Calu3 (cell line): Measurements from ENCODE around the gene CCR9. TPM values are rescaled to one million over a fixed set of nuclear protein-coding genes. Genes with fewer than 3 reads are reported as not detected.
"Not testable (repeated sequence)": the region's sequence is repeated elsewhere in the genome, so short reads cannot be mapped to it uniquely, and the experiment has no call there.

ENCODE experiments used
- BruUV-seq: library from RNA; stranded (reverse); fragments of 400-500 nt; replicated peaks from 2 replicates; lab custom pipeline; 2021; lab: Mats Ljungman, UMichigan
- CTCF ChIA-PET: fragments of 300-600 bp; sonication (Branson Sonifier 250); formaldehyde crosslinking; loops from one replicate; lab custom pipeline; 2022; ENCODE audit warnings: antibody characterized with exemption; lab: Charles Lee
- DNase-seq: peaks from one replicate; pipeline ENCODE4 v3.0.0; 2022
- H3K27ac Mint-ChIP-seq: one replicate; pipeline ENCODE4 v1.8.0; 2022; ENCODE audit warnings: mixed read lengths; ENCODE audit not compliant: unreplicated experiment
- H3K27me3 Mint-ChIP-seq: one replicate; pipeline ENCODE4 v1.8.0; 2022; ENCODE audit warnings: mixed read lengths; ENCODE audit not compliant: unreplicated experiment
- H3K36me3 Mint-ChIP-seq: one replicate; pipeline ENCODE4 v1.8.0; 2022; ENCODE audit warnings: mild to moderate bottlenecking, moderate library complexity, mixed read lengths; ENCODE audit not compliant: insufficient read depth, unreplicated experiment
- H3K4me1 Mint-ChIP-seq: one replicate; pipeline ENCODE4 v1.8.0; 2022; ENCODE audit warnings: mild to moderate bottlenecking, low read depth, mixed read lengths; ENCODE audit not compliant: unreplicated experiment
- H3K4me3 Mint-ChIP-seq: one replicate; pipeline ENCODE4 v1.8.0; 2022; ENCODE audit warnings: mild to moderate bottlenecking, low read depth, moderate library complexity, mixed read lengths; ENCODE audit not compliant: unreplicated experiment
- H3K9me3 Mint-ChIP-seq: one replicate; pipeline ENCODE4 v1.8.0; 2022; ENCODE audit warnings: low read depth, mixed read lengths; ENCODE audit not compliant: unreplicated experiment
- CTCF ChIP-seq: fragments of 200-600 bp; IDR thresholded peaks from one replicate; pipeline ENCODE4 v1.8.0; 2022; ENCODE audit warnings: antibody characterized with exemption; ENCODE audit not compliant: unreplicated experiment
- intact Hi-C: fragments of 100-400 bp; cut with micrococcal nuclease; formaldehyde crosslinking; loops from one replicate; pipeline ENCODE4 v1.10.0; 2022; ENCODE audit not compliant: unreplicated experiment
- total RNA-seq: library from RNA; stranded (reverse); gene quantifications from 2 replicates; pipeline ENCODE4 v1.2.3, GENCODE V29; 2022

CCR9 gene
- total RNA-seq, 1 experiment from 2014 or later = not detected

- no TSS peak for BruUV-seq
- no peaks in the 10 kb centered on the region for H3K9me3 Mint-ChIP-seq
- intact Hi-C loops = loop anchor here (5.0 kb wide), 1 partner anchor 234 kb away; no protein-coding TSS in a partner anchor
- peaks cover 8% of the 10 kb centered on the region for H3K4me1 Mint-ChIP-seq
- TF ChIP-seq CTCF = no peak
- CTCF ChIA-PET = no interaction called here
- H3K36me3 Mint-ChIP-seq = peaks cover 22% of the 10 kb centered on the region
- peaks cover 49% of the 10 kb centered on the region for H3K27me3 Mint-ChIP-seq
- DNase-seq = no peak
- no peak overlapping the region for H3K27ac Mint-ChIP-seq
- no peak overlapping the region for H3K4me3 Mint-ChIP-seq
Observed at GRCh38 chr3:45842851-45843625, 43.3 kb upstream of the CCR9 start.

- DNase-seq = no peak
Observed at GRCh38 chr3:45844616-45845015, 41.7 kb upstream of the CCR9 start.

DNA sequence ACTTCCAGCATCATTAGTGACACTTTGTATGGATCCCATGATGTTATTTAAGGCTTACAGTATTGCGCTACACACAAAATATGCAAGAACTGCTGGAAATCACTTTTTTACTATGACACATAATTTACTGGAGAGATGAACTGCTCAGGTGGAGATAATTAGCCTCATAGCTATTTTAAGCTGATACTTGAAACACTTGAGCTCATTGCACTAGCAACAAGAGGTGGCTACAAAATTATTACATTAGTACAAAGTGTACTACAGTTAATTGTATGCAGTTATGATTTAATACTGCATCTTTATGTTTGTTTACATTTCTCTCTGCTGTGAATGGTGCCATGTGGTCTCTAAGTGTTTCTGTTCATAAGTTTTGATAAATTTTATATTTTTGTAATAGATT is 38.0 kb upstream of the CCR9 start:
- no TSS peak for BruUV-seq
- CTCF ChIA-PET = no interaction called here
- peaks cover 86% of the 10 kb centered on the region for H3K27me3 Mint-ChIP-seq
- H3K4me1 Mint-ChIP-seq = no peaks in the 10 kb centered on the region
- no peaks in the 10 kb centered on the region for H3K9me3 Mint-ChIP-seq
- H3K4me3 Mint-ChIP-seq = no peak overlapping the region
- intact Hi-C loops = no loop called here
- no peak overlapping the region for H3K27ac Mint-ChIP-seq
- TF ChIP-seq CTCF = no peak
- no peaks in the 10 kb centered on the region for H3K36me3 Mint-ChIP-seq
- DNase-seq = no peak

More at GRCh38 chr3:45844616-45845015, 41.7 kb upstream of the CCR9 start:
- H3K27ac Mint-ChIP-seq = no peak overlapping the region
- CTCF ChIA-PET = interaction anchor here (0.6 kb wide), 1 partner anchor 154 kb away, joined by 3 read pairs; no protein-coding TSS in a partner anchor
- H3K9me3 Mint-ChIP-seq = no peaks in the 10 kb centered on the region
- peaks cover 57% of the 10 kb centered on the region for H3K27me3 Mint-ChIP-seq
- no peak overlapping the region for H3K4me3 Mint-ChIP-seq
- BruUV-seq = no TSS peak
- H3K36me3 Mint-ChIP-seq = peaks cover 22% of the 10 kb centered on the region
- peaks cover 3% of the 10 kb centered on the region for H3K4me1 Mint-ChIP-seq
- no peak for TF ChIP-seq CTCF
- intact Hi-C loops = loop anchor here (5.0 kb wide), 1 partner anchor 233 kb away; no protein-coding TSS in a partner anchor

DNA sequence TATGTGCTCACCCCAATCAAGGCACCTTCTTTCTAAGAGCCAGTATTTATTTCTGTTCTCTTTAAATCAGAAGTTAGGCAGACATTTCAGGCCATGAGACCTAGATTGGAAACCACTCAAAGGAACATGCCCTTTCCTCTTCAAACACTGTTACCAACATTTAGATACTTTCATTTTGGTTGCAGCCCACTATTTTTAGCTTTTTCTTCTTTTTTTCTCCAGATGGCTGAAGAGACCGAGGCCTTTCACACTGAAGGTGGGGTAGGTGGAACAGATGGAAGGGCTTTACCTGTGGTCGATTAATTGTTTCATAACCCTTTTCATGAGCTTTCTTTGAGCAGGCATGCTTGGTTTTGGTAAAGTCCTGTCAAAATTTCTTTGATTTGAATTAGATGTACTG is 33.5 kb upstream of the CCR9 start:
- no peak overlapping the region for H3K27ac Mint-ChIP-seq
- CTCF ChIA-PET = no interaction called here
- TF ChIP-seq CTCF = no peak
- peaks cover 76% of the 10 kb centered on the region for H3K27me3 Mint-ChIP-seq
- H3K4me3 Mint-ChIP-seq = no peak overlapping the region
- no TSS peak for BruUV-seq
- intact Hi-C loops = no loop called here
- no peak for DNase-seq
- H3K4me1 Mint-ChIP-seq = no peaks in the 10 kb centered on the region
- no peaks in the 10 kb centered on the region for H3K9me3 Mint-ChIP-seq
- no peaks in the 10 kb centered on the region for H3K36me3 Mint-ChIP-seq

GRCh38 chr3:45856323-45856722 is 30.0 kb upstream of the CCR9 start:
- CTCF ChIA-PET, H3K4me1 Mint-ChIP-seq: not testable (repeated sequence)

DNA sequence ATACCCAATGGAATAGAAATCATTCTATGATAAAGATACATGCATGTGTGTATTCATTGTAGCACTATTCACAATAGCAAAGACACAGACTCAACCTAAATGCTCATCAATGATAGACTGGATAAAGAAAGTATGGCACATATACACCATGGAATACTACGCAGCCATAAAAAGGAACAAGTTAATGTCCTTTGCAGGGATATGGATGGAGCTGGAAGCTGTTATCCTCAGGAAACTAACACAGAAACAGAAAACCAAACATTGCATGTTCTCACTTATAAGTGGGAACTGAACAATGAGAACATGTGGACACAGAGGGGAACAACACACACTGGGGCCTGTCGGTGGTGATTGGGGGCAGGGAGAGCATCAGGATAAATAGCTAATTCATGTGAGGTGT is 29.3 kb upstream of the CCR9 start:
- peaks cover 60% of the 10 kb centered on the region for H3K27me3 Mint-ChIP-seq
- intact Hi-C loops, H3K4me1 Mint-ChIP-seq, CTCF ChIA-PET, H3K9me3 Mint-ChIP-seq, DNase-seq, H3K4me3 Mint-ChIP-seq, H3K36me3 Mint-ChIP-seq, BruUV-seq, H3K27ac Mint-ChIP-seq: not testable (repeated sequence)

More at GRCh38 chr3:45856323-45856722, 30.0 kb upstream of the CCR9 start:
- DNase-seq, BruUV-seq, H3K27ac Mint-ChIP-seq, H3K36me3 Mint-ChIP-seq, intact Hi-C loops, H3K4me3 Mint-ChIP-seq, H3K9me3 Mint-ChIP-seq: not testable (repeated sequence)
- peaks cover 63% of the 10 kb centered on the region for H3K27me3 Mint-ChIP-seq
